ENCODE results near the gene SLC50A1. TPM values are rescaled to one million over a fixed set of nuclear protein-coding genes. Genes with fewer than 3 reads are reported as not detected.

Gene SLC50A1
- polyA plus RNA-seq, 1 donor (not counting 4 experiments of a cell fraction or from before 2014, with no cell fraction given), result 54.5 TPM

- dilution Hi-C loops (cut with MboI; ENCODE audit: extremely low pct_ligation_motif_present, low sequenced_read_pairs), result no loop called here
- no peaks in the 10 kb centered on the region for H3K79me2 ChIP-seq (ENCODE audit: control insufficient read depth, insufficient read depth, low read length)
- FAIRE-seq (no peak), DNase-seq (ENCODE audit: low read depth, low spot score) (no peak)
- H3K27me3 ChIP-seq (ENCODE audit: control insufficient read depth, extremely low read depth, insufficient read depth, low read length), result peaks cover 3% of the 10 kb centered on the region
- H3K9me3 ChIP-seq (ENCODE audit: control insufficient read depth, low read depth, low read length), result no peaks in the 10 kb centered on the region
- TF ChIP-seq EZH2 (IDR thresholded peaks at IDR 0.05; ENCODE audit: low read length) (no peak), CTCF (optimal IDR thresholded peaks at IDR 0.05 in 1 of 3, IDR thresholded peaks at IDR 0.05 in 1 of 3, conservative IDR thresholded peaks at IDR 0.05 in 1 of 3; ENCODE audit: extremely low read depth in 1 of 3, insufficient read depth in 2 of 3, low read length in 3 of 3) (no peak)
- no peak overlapping the region for H2AFZ ChIP-seq (ENCODE audit: control insufficient read depth, low read length)
- H3K4me2 ChIP-seq (ENCODE audit: control insufficient read depth, extremely low read depth, insufficient read depth, low read depth, low read length), result no peak overlapping the region
- H3K27ac ChIP-seq (ENCODE audit: control insufficient read depth, insufficient read depth, low read length), result no peak overlapping the region
- H3K9ac ChIP-seq (ENCODE audit: control insufficient read depth, extremely low read depth, insufficient read depth, low read length), result no peak overlapping the region
- H3K9me1 ChIP-seq (ENCODE audit: control insufficient read depth, extremely low read depth, insufficient read depth, low read length), result peaks cover 3% of the 10 kb centered on the region
- H4K20me1 ChIP-seq (ENCODE audit: control insufficient read depth, extremely low read depth, insufficient read depth, low read length), result no peaks in the 10 kb centered on the region
- H3K4me3 ChIP-seq (ENCODE audit: control insufficient read depth in 2 of 3, extremely low read depth in 1 of 3, insufficient read depth in 2 of 3, low read depth in 1 of 3, low read length in 3 of 3), result no peak overlapping the region
- no peaks in the 10 kb centered on the region for H3K36me3 ChIP-seq (ENCODE audit: control insufficient read depth in 2 of 2, extremely low read depth in 1 of 2, insufficient read depth in 2 of 2, low read length in 2 of 2)
- H3K4me1 ChIP-seq (ENCODE audit: control insufficient read depth, extremely low read depth, insufficient read depth, low read length), result peaks cover 16% of the 10 kb centered on the region
Observed at GRCh38 chr1:155120253-155120652, 15.4 kb upstream of the SLC50A1 start.

GRCh38 chr1:155121249-155121648 lies 14.4 kb upstream of the SLC50A1 start:
- Histone ChIP-seq H3K27me3 (ENCODE audit: control insufficient read depth, extremely low read depth, insufficient read depth, low read length) (peaks cover 3% of the 10 kb centered on the region), H3K4me3 (ENCODE audit: control insufficient read depth in 2 of 3, extremely low read depth in 1 of 3, insufficient read depth in 2 of 3, low read depth in 1 of 3, low read length in 3 of 3) (no peak overlapping the region), H3K9me1 (ENCODE audit: control insufficient read depth, extremely low read depth, insufficient read depth, low read length) (peaks cover 3% of the 10 kb centered on the region), H3K36me3 (ENCODE audit: control insufficient read depth in 2 of 2, extremely low read depth in 1 of 2, insufficient read depth in 2 of 2, low read length in 2 of 2) (no peaks in the 10 kb centered on the region), H3K9me3 (ENCODE audit: control insufficient read depth, low read depth, low read length) (no peaks in the 10 kb centered on the region), H3K79me2 (ENCODE audit: control insufficient read depth, insufficient read depth, low read length) (no peaks in the 10 kb centered on the region), H2AFZ (ENCODE audit: control insufficient read depth, low read length) (no peak overlapping the region), H4K20me1 (ENCODE audit: control insufficient read depth, extremely low read depth, insufficient read depth, low read length) (no peaks in the 10 kb centered on the region), H3K9ac (ENCODE audit: control insufficient read depth, extremely low read depth, insufficient read depth, low read length) (no peak overlapping the region), H3K27ac (ENCODE audit: control insufficient read depth, insufficient read depth, low read length) (no peak overlapping the region), H3K4me1 (ENCODE audit: control insufficient read depth, extremely low read depth, insufficient read depth, low read length) (peaks cover 26% of the 10 kb centered on the region), H3K4me2 (ENCODE audit: control insufficient read depth, extremely low read depth, insufficient read depth, low read depth, low read length) (no peak overlapping the region)
- dilution Hi-C loops (cut with MboI; ENCODE audit: extremely low pct_ligation_motif_present, low sequenced_read_pairs), result no loop called here
- TF ChIP-seq CTCF (optimal IDR thresholded peaks at IDR 0.05 in 1 of 3, IDR thresholded peaks at IDR 0.05 in 1 of 3, conservative IDR thresholded peaks at IDR 0.05 in 1 of 3; ENCODE audit: extremely low read depth in 1 of 3, insufficient read depth in 2 of 3, low read length in 3 of 3), result no peak
- no peak for TF ChIP-seq EZH2 (IDR thresholded peaks at IDR 0.05; ENCODE audit: low read length)
- FAIRE-seq (no peak), DNase-seq (ENCODE audit: low read depth, low spot score) (no peak)
